Glutamatergic neuron (in vitro differentiated cells): ENCODE results near the gene ROBO1. TPM values are rescaled to one million over a fixed set of nuclear protein-coding genes. Genes with fewer than 3 reads are reported as not detected.
A peak's percentile ranks its signal among the peaks of the same experiment; 100 is the strongest.

Experiments used
- DNase-seq: peaks from one replicate; pipeline ENCODE4 v3.0.0; 2022
- H3K27ac Mint-ChIP-seq: one replicate; pipeline ENCODE4 v1.8.0; 2020; ENCODE audit warnings: mild to moderate bottlenecking, mixed read lengths, inconsistent platforms; ENCODE audit not compliant: unreplicated experiment
- H3K27me3 Mint-ChIP-seq: one replicate; pipeline ENCODE4 v1.8.0; 2020; ENCODE audit warnings: mild to moderate bottlenecking, moderate library complexity, mixed read lengths, inconsistent platforms; ENCODE audit not compliant: unreplicated experiment
- H3K36me3 Mint-ChIP-seq: one replicate; pipeline ENCODE4 v1.8.0; 2020; ENCODE audit warnings: mild to moderate bottlenecking, mixed read lengths, inconsistent platforms; ENCODE audit not compliant: unreplicated experiment
- H3K4me1 Mint-ChIP-seq: one replicate; pipeline ENCODE4 v1.8.0; 2020; ENCODE audit warnings: mild to moderate bottlenecking, low read depth, mixed read lengths, inconsistent platforms; ENCODE audit not compliant: unreplicated experiment
- H3K4me3 Mint-ChIP-seq: one replicate; pipeline ENCODE4 v1.8.0; 2020; ENCODE audit warnings: mild to moderate bottlenecking, mixed read lengths, inconsistent platforms; ENCODE audit not compliant: unreplicated experiment
- H3K9me3 Mint-ChIP-seq: one replicate; pipeline ENCODE4 v1.8.0; 2020; ENCODE audit warnings: mild to moderate bottlenecking, moderate library complexity, mixed read lengths, inconsistent platforms; ENCODE audit not compliant: unreplicated experiment
- total RNA-seq: library from RNA; stranded (reverse); fragmentation: NEBNext Ultra II Directional; extraction: Animal tissue kit (Norgen Biotek cat#: 25700); gene quantifications from one replicate; pipeline ENCODE4 v1.2.1, GENCODE V29; 2021; ENCODE audit not compliant: unreplicated experiment
- TF ChIP-seq, protein P1 (sequence below): fragments of 200-600 bp; sonication (generic); IDR thresholded peaks from one replicate; pipeline ENCODE4 v1.5.0; 2021; ENCODE audit not compliant: partially characterized antibody, unreplicated experiment

ROBO1 gene
- total RNA-seq, 1 donor from 2014 or later: 505 TPM

DNA sequence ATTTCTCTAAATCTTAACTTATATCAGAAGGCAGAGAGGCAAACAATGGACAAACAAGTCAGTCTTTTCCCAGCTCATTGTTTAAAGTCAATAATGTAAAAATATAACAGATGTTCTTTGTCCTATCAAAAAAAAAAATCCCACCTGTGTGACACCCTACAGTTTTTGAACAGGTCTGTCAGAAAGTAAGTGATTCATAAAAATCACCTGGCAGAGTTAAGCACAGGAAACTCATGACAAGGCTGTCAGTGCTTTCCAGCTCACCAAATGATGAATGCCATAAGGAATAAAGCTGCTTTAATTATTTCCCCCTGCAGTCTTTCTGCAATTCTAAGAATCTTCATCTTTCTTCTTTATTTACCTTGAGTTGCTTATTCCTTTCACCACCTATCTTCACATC lies 30.3 kb downstream of the ROBO1 start:
- Mint-ChIP-seq H3K27ac (no peak overlapping the region), H3K4me3 (no peak overlapping the region), H3K4me1 (no peaks in the 10 kb centered on the region), H3K36me3 (no peaks in the 10 kb centered on the region), H3K9me3 (peaks cover 3% of the 10 kb centered on the region), H3K27me3 (peaks cover 2% of the 10 kb centered on the region)
- DNase-seq: no peak
- TF ChIP-seq, protein P1, sequence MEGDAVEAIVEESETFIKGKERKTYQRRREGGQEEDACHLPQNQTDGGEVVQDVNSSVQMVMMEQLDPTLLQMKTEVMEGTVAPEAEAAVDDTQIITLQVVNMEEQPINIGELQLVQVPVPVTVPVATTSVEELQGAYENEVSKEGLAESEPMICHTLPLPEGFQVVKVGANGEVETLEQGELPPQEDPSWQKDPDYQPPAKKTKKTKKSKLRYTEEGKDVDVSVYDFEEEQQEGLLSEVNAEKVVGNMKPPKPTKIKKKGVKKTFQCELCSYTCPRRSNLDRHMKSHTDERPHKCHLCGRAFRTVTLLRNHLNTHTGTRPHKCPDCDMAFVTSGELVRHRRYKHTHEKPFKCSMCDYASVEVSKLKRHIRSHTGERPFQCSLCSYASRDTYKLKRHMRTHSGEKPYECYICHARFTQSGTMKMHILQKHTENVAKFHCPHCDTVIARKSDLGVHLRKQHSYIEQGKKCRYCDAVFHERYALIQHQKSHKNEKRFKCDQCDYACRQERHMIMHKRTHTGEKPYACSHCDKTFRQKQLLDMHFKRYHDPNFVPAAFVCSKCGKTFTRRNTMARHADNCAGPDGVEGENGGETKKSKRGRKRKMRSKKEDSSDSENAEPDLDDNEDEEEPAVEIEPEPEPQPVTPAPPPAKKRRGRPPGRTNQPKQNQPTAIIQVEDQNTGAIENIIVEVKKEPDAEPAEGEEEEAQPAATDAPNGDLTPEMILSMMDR: no peak

DNA sequence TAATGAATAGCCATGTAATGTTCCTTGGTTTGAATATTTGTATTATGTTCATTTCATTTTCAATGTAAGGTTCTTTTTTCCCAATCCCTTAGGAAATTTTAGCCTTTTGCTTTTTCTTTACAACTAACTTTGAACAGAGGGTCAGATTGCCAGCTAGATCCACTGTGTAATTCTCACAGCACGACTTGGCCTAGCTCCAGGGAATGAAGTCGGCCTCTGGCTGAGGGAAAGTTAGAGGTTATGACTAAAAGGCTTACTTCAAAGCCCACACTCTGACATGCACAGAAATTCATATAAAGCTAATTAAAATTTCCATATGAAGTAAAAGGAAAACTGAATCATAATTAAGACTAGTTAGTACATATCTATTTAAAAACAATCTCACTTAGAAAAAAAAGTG lies 38.7 kb downstream of the ROBO1 start:
- H3K4me1 Mint-ChIP-seq: peaks cover 8% of the 10 kb centered on the region
- H3K4me3 Mint-ChIP-seq: no peak overlapping the region
- no peak for DNase-seq
- H3K36me3 Mint-ChIP-seq: no peaks in the 10 kb centered on the region
- H3K27me3 Mint-ChIP-seq: no peaks in the 10 kb centered on the region
- no peaks in the 10 kb centered on the region for H3K9me3 Mint-ChIP-seq
- TF ChIP-seq, protein P1: no peak
- no peak overlapping the region for H3K27ac Mint-ChIP-seq

DNA sequence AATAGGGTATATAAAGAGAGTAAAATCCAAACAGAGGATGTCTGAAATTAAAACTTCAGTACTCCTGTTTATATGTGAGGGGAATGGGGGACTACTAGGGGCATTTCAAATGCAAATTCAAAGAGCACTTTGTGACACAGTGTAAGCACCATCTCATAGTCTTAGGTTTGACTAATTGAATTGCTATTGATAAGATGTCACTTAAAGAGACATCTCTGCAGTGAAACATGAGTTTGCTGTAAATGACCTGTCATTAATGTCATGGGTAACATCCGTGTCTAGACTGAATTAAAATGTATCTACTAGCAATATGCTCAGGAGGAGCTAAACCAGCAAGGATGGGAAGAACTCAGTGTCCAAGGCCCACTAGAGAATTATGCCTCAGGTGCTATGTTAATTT lies 41.0 kb downstream of the ROBO1 start:
- Mint-ChIP-seq H3K4me1 (peaks cover 8% of the 10 kb centered on the region), H3K36me3 (no peaks in the 10 kb centered on the region), H3K27me3 (no peaks in the 10 kb centered on the region), H3K4me3 (no peak overlapping the region), H3K27ac (no peak overlapping the region), H3K9me3 (no peaks in the 10 kb centered on the region)
- TF ChIP-seq, protein P1: no peak
- DNase-seq: no peak

DNA sequence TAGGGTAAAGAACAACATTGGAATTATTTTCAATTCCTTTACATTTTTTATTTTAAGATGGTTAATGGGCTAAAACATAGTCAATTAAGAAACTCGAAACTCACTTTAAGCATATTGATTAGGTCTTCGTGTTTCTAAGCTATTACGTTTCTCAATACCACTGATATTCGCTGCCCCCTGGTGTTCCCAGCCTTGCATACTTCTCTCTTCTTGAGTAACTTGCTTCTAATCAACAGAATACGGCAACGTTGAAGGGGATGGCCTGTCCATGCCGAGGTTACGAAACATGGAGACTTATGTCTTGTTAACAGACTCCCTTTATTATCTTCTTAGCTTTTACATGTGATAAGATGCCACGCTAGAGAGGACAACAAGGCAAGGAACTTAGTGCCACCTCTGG lies 43.6 kb downstream of the ROBO1 start:
- peaks cover 8% of the 10 kb centered on the region for H3K4me1 Mint-ChIP-seq

DNA sequence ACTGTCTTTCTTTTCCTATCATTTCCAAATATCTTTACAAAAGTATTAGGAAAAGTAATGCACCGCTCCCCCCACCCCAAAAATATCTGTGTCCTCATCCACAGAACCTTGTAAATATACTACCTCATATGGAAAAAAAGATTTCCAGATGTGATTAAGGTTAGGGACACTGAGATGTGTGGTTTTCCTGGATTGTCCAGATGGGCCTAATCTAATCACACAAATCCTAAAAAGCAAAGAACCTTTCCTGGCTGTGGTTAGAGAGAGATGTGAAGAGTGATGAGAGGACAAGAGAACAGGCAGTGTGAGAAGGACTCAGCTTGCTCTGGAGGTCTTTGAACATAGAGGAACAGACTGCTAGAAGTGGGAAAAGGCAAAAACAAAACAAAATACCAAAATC lies 77.7 kb downstream of the ROBO1 start:
- TF ChIP-seq, protein P1: no peak
- H3K36me3 Mint-ChIP-seq: no peaks in the 10 kb centered on the region
- DNase-seq: no peak
- H3K9me3 Mint-ChIP-seq: no peaks in the 10 kb centered on the region
- no peak overlapping the region for H3K27ac Mint-ChIP-seq
- H3K4me3 Mint-ChIP-seq: no peak overlapping the region
- no peaks in the 10 kb centered on the region for H3K4me1 Mint-ChIP-seq
- H3K27me3 Mint-ChIP-seq: no peaks in the 10 kb centered on the region

More for the DNA sequence above, 43.6 kb downstream of the ROBO1 start:
- no peak overlapping the region for H3K4me3 Mint-ChIP-seq
- no peaks in the 10 kb centered on the region for H3K27me3 Mint-ChIP-seq
- TF ChIP-seq, protein P1: peak; percentile 24
- no peaks in the 10 kb centered on the region for H3K36me3 Mint-ChIP-seq
- H3K27ac Mint-ChIP-seq: no peak overlapping the region
- no peaks in the 10 kb centered on the region for H3K9me3 Mint-ChIP-seq
- peak; percentile 57 for DNase-seq
